Kidney tubule cell (primary cell): Measurements from ENCODE around the gene METTL21C.

Experiments used
- DNase-seq: peaks from one replicate; pipeline ENCODE4 v3.0.0-alpha.2; 2018; ENCODE audit warnings: low spot score

METTL21C gene

GRCh38 chr13:102697929-102698648 lies 3.2 kb upstream of the METTL21C start:
- DNase-seq: no peak

- DNase-seq: no peak
These were observed 2.4 kb upstream of the METTL21C start for GRCh38 chr13:102697264-102697663.

GRCh38 chr13:102696465-102696864 lies 1.6 kb upstream of the METTL21C start:
- DNase-seq: no peak

GRCh38 chr13:102693776-102694175 lies 1.1 kb downstream of the METTL21C start:
- no peak for DNase-seq

GRCh38 chr13:102693250-102693649 lies 1.6 kb downstream of the METTL21C start:
- DNase-seq: no peak

- peak; percentile 19 for DNase-seq
These were observed 2.4 kb downstream of the METTL21C start for GRCh38 chr13:102692491-102692826.

GRCh38 chr13:102690883-102691282 lies 4.0 kb downstream of the METTL21C start:
- no peak for DNase-seq

GRCh38 chr13:102688306-102688973 lies 6.4 kb downstream of the METTL21C start:
- DNase-seq: no peak

- DNase-seq: no peak
These were observed 7.3 kb downstream of the METTL21C start for GRCh38 chr13:102687520-102687919.

- DNase-seq: no peak
These were observed 8.8 kb downstream of the METTL21C start for GRCh38 chr13:102686024-102686423.

GRCh38 chr13:102683637-102684036 lies 11.2 kb downstream of the METTL21C start:
- DNase-seq: no peak

- DNase-seq: no peak
These were observed 12.1 kb downstream of the METTL21C start for GRCh38 chr13:102682727-102683126.

- no peak for DNase-seq
These were observed 12.6 kb downstream of the METTL21C start for GRCh38 chr13:102682211-102682610.

GRCh38 chr13:102680842-102681740 lies 13.8 kb downstream of the METTL21C start:
- DNase-seq: no peak

- no peak for DNase-seq
These were observed 14.6 kb downstream of the METTL21C start for GRCh38 chr13:102680133-102680717.

GRCh38 chr13:102679449-102680132 lies 15.3 kb downstream of the METTL21C start:
- no peak for DNase-seq

GRCh38 chr13:102678339-102679107 lies 16.3 kb downstream of the METTL21C start:
- DNase-seq: peak; percentile 45

GRCh38 chr13:102677122-102677521 lies 17.7 kb downstream of the METTL21C start:
- DNase-seq: no peak

GRCh38 chr13:102675115-102675514 lies 19.7 kb downstream of the METTL21C start:
- no peak for DNase-seq

GRCh38 chr13:102670130-102670529 lies 24.7 kb downstream of the METTL21C start:
- no peak for DNase-seq

GRCh38 chr13:102667911-102668310 lies 26.9 kb downstream of the METTL21C start:
- no peak for DNase-seq
